IMR-90 (cell line): ENCODE results near the gene ROGDI. TPM values are rescaled to one million over a fixed set of nuclear protein-coding genes. Genes with fewer than 3 reads are reported as not detected.

Experiments used
- ATAC-seq: fragments of 200-7000 bp; cut with Tn5 transposase; 2 replicates; pipeline ENCODE4 v1.9.1; 2020; ENCODE audit warnings: low read depth, mild to moderate bottlenecking, moderate library complexity
- BruUV-seq: library from RNA; stranded (reverse); fragments of 400-500 nt; replicated peaks from 2 replicates; lab custom pipeline; 2021; lab: Mats Ljungman, UMichigan
- CTCF ChIA-PET: fragments of 300-600 bp; formaldehyde crosslinking; extraction: SDS; loops from one replicate; lab custom pipeline; 2021; ENCODE audit warnings: antibody characterized with exemption; lab: Yijun Ruan, JAX
- POLR2A ChIA-PET: fragments of 300-600 bp; sonication (Branson Sonifier 250); formaldehyde crosslinking; loops from one replicate; lab custom pipeline; 2022; ENCODE audit warnings: antibody characterized with exemption; ENCODE audit not compliant: unreplicated experiment; lab: Charles Lee
- DNase-seq: peaks from one replicate; pipeline ENCODE4 v3.0.0; 2013
- H2AFZ ChIP-seq: replicated peaks from 2 replicates; pipeline ENCODE3; 2013; ENCODE audit warnings: low read length, mild to moderate bottlenecking; ENCODE audit not compliant: poor library complexity
- H2AK5ac ChIP-seq: 2 replicates; pipeline ENCODE4 v1.6.1; 2013; ENCODE audit warnings: low read depth, low read length, inconsistent platforms
- H2AK9ac ChIP-seq: replicated peaks from 2 replicates; pipeline ENCODE3; 2013; ENCODE audit warnings: mild to moderate bottlenecking, low read depth, low read length, moderate library complexity; ENCODE audit not compliant: poor library complexity
- H2BK120ac ChIP-seq: 2 replicates; pipeline ENCODE4 v1.6.1; 2013; ENCODE audit warnings: low read depth, low read length, inconsistent platforms
- H2BK15ac ChIP-seq: 3 replicates; pipeline ENCODE4 v1.6.1; 2013; ENCODE audit warnings: low read depth, low read length, inconsistent platforms
- H2BK20ac ChIP-seq: 2 replicates; pipeline ENCODE4 v1.6.1; 2013; ENCODE audit warnings: low read depth, mild to moderate bottlenecking, inconsistent platforms, low read length, moderate library complexity
- H2BK5ac ChIP-seq: 2 replicates; pipeline ENCODE4 v1.6.1; 2013; ENCODE audit warnings: mild to moderate bottlenecking, low read depth, low read length, inconsistent platforms; ENCODE audit not compliant: poor library complexity, severe bottlenecking
- H3K14ac ChIP-seq: replicated peaks from 2 replicates; pipeline ENCODE4 v1.6.1; 2013; ENCODE audit warnings: low read depth, low read length, inconsistent platforms
- H3K18ac ChIP-seq: 2 replicates; pipeline ENCODE4 v1.6.1; 2013; ENCODE audit warnings: low read depth, low read length, control low read depth
- H3K23ac ChIP-seq: 2 replicates; pipeline ENCODE4 v1.6.1; 2013; ENCODE audit warnings: low read depth, low read length, inconsistent platforms
- H3K27ac ChIP-seq: 2 replicates; pipeline ENCODE4 v1.5.1; 2013; ENCODE audit warnings: mild to moderate bottlenecking, control low read depth, low read length; ENCODE audit not compliant: insufficient read depth
- H3K27me3 ChIP-seq: 2 replicates; pipeline ENCODE4 v1.6.1; 2013; ENCODE audit warnings: low read length; ENCODE audit not compliant: control insufficient read depth, insufficient read depth
- H3K36me3 ChIP-seq: 2 replicates; pipeline ENCODE4 v1.6.1; 2013; ENCODE audit warnings: low read length, mixed read lengths; ENCODE audit not compliant: control insufficient read depth, insufficient read depth
- H3K4ac ChIP-seq: 2 replicates; pipeline ENCODE4 v1.6.1; 2013; ENCODE audit warnings: low read depth, low read length, inconsistent platforms
- H3K4me1 ChIP-seq: 2 replicates; pipeline ENCODE4 v1.6.1; 2013; ENCODE audit warnings: low read length, mixed read lengths; ENCODE audit not compliant: control insufficient read depth, insufficient read depth
- H3K4me2 ChIP-seq: 2 replicates; pipeline ENCODE4 v1.6.1; 2013; ENCODE audit warnings: low read depth, mild to moderate bottlenecking, control low read depth, low read length, moderate library complexity
- H3K4me3 ChIP-seq: 2 replicates; pipeline ENCODE4 v1.5.1; 2013; ENCODE audit warnings: low read depth, mild to moderate bottlenecking, control low read depth, low read length, moderate library complexity; ENCODE audit not compliant: insufficient read depth
- H3K56ac ChIP-seq: 2 replicates; pipeline ENCODE4 v1.6.1; 2013; ENCODE audit warnings: low read length, inconsistent platforms; ENCODE audit not compliant: insufficient read depth; ENCODE audit errors: extremely low read depth
- H3K79me1 ChIP-seq, 2 experiments: 2 replicates each; pipeline ENCODE4 v1.6.1; 2013; ENCODE audit warnings: low read length in 2 of 2, inconsistent platforms in 1 of 2, low read depth in 1 of 2
- H3K9ac ChIP-seq: 2 replicates; pipeline ENCODE4 v1.6.1; 2013; ENCODE audit warnings: low read depth, low read length, control low read depth
- H3K9me1 ChIP-seq: 2 replicates; pipeline ENCODE4 v1.6.1; 2013; ENCODE audit warnings: low read length, inconsistent platforms; ENCODE audit not compliant: insufficient read depth
- H3K9me3 ChIP-seq: 2 replicates; pipeline ENCODE4 v1.6.1; 2013; ENCODE audit warnings: low read length; ENCODE audit not compliant: control insufficient read depth, insufficient read depth
- H4K20me1 ChIP-seq: 2 replicates; pipeline ENCODE4 v1.6.1; 2013; ENCODE audit warnings: low read length, inconsistent platforms; ENCODE audit not compliant: insufficient read depth
- H4K5ac ChIP-seq: 2 replicates; pipeline ENCODE4 v1.6.1; 2013; ENCODE audit warnings: mild to moderate bottlenecking, low read depth, low read length, control low read depth
- H4K8ac ChIP-seq, 2 experiments: 2 replicates each; pipeline ENCODE4 v1.6.1; 2013; ENCODE audit warnings: low read depth in 2 of 2, low read length in 2 of 2, control low read depth in 1 of 2, inconsistent platforms in 1 of 2
- H4K91ac ChIP-seq: 2 replicates; pipeline ENCODE4 v1.6.1; 2013; ENCODE audit warnings: low read depth, low read length, inconsistent platforms; ENCODE audit not compliant: insufficient read depth
- BHLHE40 ChIP-seq: fragments of 150-350 bp; IDR thresholded peaks from 2 replicates; pipeline ENCODE4 v1.6.1; 2016; ENCODE audit warnings: mild to moderate bottlenecking, low read depth, low read length
- CEBPB ChIP-seq: IDR thresholded peaks from 2 replicates; pipeline ENCODE4 v1.6.1; 2012; ENCODE audit warnings: low read depth, low read length, improper control_type of control experiment
- CHD1 ChIP-seq: IDR thresholded peaks from 2 replicates; pipeline ENCODE4 v1.6.1; 2012; ENCODE audit warnings: low read depth, low read length, improper control_type of control experiment
- CTCF ChIP-seq: conservative IDR thresholded peaks from 2 replicates; pipeline ENCODE4 v1.5.1; 2012; ENCODE audit warnings: mild to moderate bottlenecking, low read depth, low read length, improper control_type of control experiment
- FOS ChIP-seq: fragments of 150-350 bp; IDR thresholded peaks from 2 replicates; pipeline ENCODE4 v1.6.1; 2016; ENCODE audit warnings: low read depth, low read length
- MAFK ChIP-seq: IDR thresholded peaks from 2 replicates; pipeline ENCODE4 v1.6.1; 2012; ENCODE audit warnings: low read depth, low read length, improper control_type of control experiment
- MAZ ChIP-seq: IDR thresholded peaks from 2 replicates; pipeline ENCODE4 v1.6.1; 2012; ENCODE audit warnings: low read depth, mild to moderate bottlenecking, low read length, improper control_type of control experiment, moderate library complexity, borderline replicate concordance
- MXI1 ChIP-seq: IDR thresholded peaks from 2 replicates; pipeline ENCODE4 v1.6.1; 2012; ENCODE audit warnings: low read depth, mild to moderate bottlenecking, low read length, moderate library complexity, borderline replicate concordance
- NFE2L2 ChIP-seq: fragments of 150-350 bp; IDR thresholded peaks from 2 replicates; pipeline ENCODE4 v1.6.1; 2016; ENCODE audit warnings: low read depth, mild to moderate bottlenecking, low read length
- POLR2A ChIP-seq: IDR thresholded peaks from 2 replicates; pipeline ENCODE4 v1.6.1; 2012; ENCODE audit warnings: mild to moderate bottlenecking, low read depth, low read length
- RAD21 ChIP-seq: IDR thresholded peaks from 2 replicates; pipeline ENCODE4 v1.6.1; 2012; ENCODE audit warnings: low read length, improper control_type of control experiment
- RCOR1 ChIP-seq: IDR thresholded peaks from 2 replicates; pipeline ENCODE4 v1.6.1; 2012; ENCODE audit warnings: mild to moderate bottlenecking, low read length, improper control_type of control experiment; ENCODE audit not compliant: insufficient replicate concordance
- RFX5 ChIP-seq: IDR thresholded peaks from 2 replicates; pipeline ENCODE4 v1.8.0; 2012; ENCODE audit warnings: low read depth, mild to moderate bottlenecking, low read length, moderate library complexity
- SMC3 ChIP-seq: fragments of 150-350 bp; IDR thresholded peaks from 2 replicates; pipeline ENCODE4 v1.6.1; 2016; ENCODE audit warnings: low read depth, mild to moderate bottlenecking, antibody characterized with exemption, low read length, moderate library complexity
- USF2 ChIP-seq: fragments of 150-350 bp; IDR thresholded peaks from 2 replicates; pipeline ENCODE4 v1.6.1; 2017; ENCODE audit warnings: mild to moderate bottlenecking, antibody characterized with exemption, low read length, low read depth
- WGBS, 2 experiments: methylation state at CpG; one replicate each; pipeline versions ENCODE4 v1.1.5 to v1.1.7; 2013; ENCODE audit warnings: missing lambda C conversion rate in 2 of 2; ENCODE audit not compliant: insufficient read length in 1 of 2; ENCODE audit errors: extremely low coverage in 2 of 2; 5-methylcytosine and 5-hydroxymethylcytosine counted together
- dilution Hi-C: fragments of 300-500 bp; cut with HindIII; formaldehyde crosslinking; loops from one replicate; pipeline ENCODE4 v1.14.3; 2018; ENCODE audit warnings: low sequenced_read_pairs; ENCODE audit not compliant: unreplicated experiment
- in situ Hi-C: fragments of 300-500 bp; cut with MboI; formaldehyde crosslinking; loops from 3 replicates; pipeline ENCODE4 v1.14.3; 2019; ENCODE audit warnings: low sequenced_read_pairs, inconsistent platforms, mixed read lengths
- intact Hi-C: fragments of 100-400 bp; cut with micrococcal nuclease; formaldehyde crosslinking; loops from 2 replicates; pipeline ENCODE4 v1.10.0; 2022
- polyA plus RNA-seq, 3 experiments: library from polyadenylated mRNA; depleted of rRNA; stranded (reverse); fragments of >200 nt; gene quantifications; 2 replicates each; pipeline ENCODE4 v1.2.3, GENCODE V29; 2012; ENCODE audit warnings: low replicate concordance in 1 of 3
- total RNA-seq: library from RNA; depleted of rRNA; stranded (reverse); fragments of >200 nt; gene quantifications from 2 replicates; pipeline ENCODE4 v1.2.3, GENCODE V29; 2012
- TF ChIP-seq, protein P1 (sequence below): fragments of 150-350 bp; IDR thresholded peaks from 2 replicates; pipeline ENCODE4 v1.6.1; 2016; ENCODE audit warnings: low read depth, mild to moderate bottlenecking, low read length, moderate library complexity, borderline replicate concordance

The ROGDI gene
- total and polyA plus RNA-seq, 2 of the 4 experiments (the other 2 are of a cell fraction): 13.6 to 27.1 TPM

GRCh38 chr16:4749700-4750257 lies 52.7 kb downstream of the ROGDI start:
- H3K23ac ChIP-seq: no peak overlapping the region
- peaks cover 1% of the 10 kb centered on the region for H3K9me3 ChIP-seq
- intact Hi-C loops: no loop called here
- H4K91ac ChIP-seq: no peak overlapping the region
- ATAC-seq (no peak), DNase-seq (no peak)
- WGBS, 2 experiments: 92% methylated on average over 2 of the region's 10 CpGs; no CpG with 5 or more reads in 1 of the 2 experiments
- peaks cover 2% of the 10 kb centered on the region; the same call in 1 of the 2 replicates for H4K20me1 ChIP-seq
- no peak overlapping the region for H3K18ac ChIP-seq
- dilution Hi-C loops: no loop called here
- no peaks in the 10 kb centered on the region for H3K4me1 ChIP-seq
- H3K56ac ChIP-seq: no peak overlapping the region
- H4K5ac ChIP-seq: no peak overlapping the region
- BruUV-seq: no TSS peak
- peaks cover 0 to 4% of the 10 kb centered on the region in 2 experiments; a peak in 1 of 4 replicates for H3K79me1 ChIP-seq
- no peak overlapping the region for H2BK5ac ChIP-seq
- H3K9ac ChIP-seq: no peak overlapping the region
- H2BK120ac ChIP-seq: no peak overlapping the region
- H2BK15ac ChIP-seq: no peak overlapping the region
- TF ChIP-seq POLR2A (no peak), SMC3 (no peak), USF2 (no peak), CHD1 (no peak), CEBPB (no peak), MAZ (no peak), MAFK (no peak), BHLHE40 (no peak), FOS (no peak), RCOR1 (no peak), RAD21 (no peak), NFE2L2 (no peak), MXI1 (no peak), CTCF (no peak), RFX5 (no peak)
- TF ChIP-seq, protein P1, sequence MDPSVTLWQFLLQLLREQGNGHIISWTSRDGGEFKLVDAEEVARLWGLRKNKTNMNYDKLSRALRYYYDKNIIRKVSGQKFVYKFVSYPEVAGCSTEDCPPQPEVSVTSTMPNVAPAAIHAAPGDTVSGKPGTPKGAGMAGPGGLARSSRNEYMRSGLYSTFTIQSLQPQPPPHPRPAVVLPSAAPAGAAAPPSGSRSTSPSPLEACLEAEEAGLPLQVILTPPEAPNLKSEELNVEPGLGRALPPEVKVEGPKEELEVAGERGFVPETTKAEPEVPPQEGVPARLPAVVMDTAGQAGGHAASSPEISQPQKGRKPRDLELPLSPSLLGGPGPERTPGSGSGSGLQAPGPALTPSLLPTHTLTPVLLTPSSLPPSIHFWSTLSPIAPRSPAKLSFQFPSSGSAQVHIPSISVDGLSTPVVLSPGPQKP: no peak
- no peak overlapping the region for H2AFZ ChIP-seq
- in situ Hi-C loops: no loop called here
- H3K14ac ChIP-seq: no peak overlapping the region
- H3K36me3 ChIP-seq: peaks cover 37% of the 10 kb centered on the region
- H3K4me2 ChIP-seq: no peak overlapping the region
- H3K9me1 ChIP-seq: no peaks in the 10 kb centered on the region
- H3K4ac ChIP-seq: no peak overlapping the region
- H3K27me3 ChIP-seq: no peaks in the 10 kb centered on the region
- no peak overlapping the region for H4K8ac ChIP-seq
- POLR2A ChIA-PET: no interaction called here
- CTCF ChIA-PET: interaction anchor here (0.6 kb wide), 1 partner anchor 12 kb away, joined by 3 read pairs; no protein-coding TSS in a partner anchor
- H2AK5ac ChIP-seq: no peak overlapping the region
- H3K27ac ChIP-seq: no peak overlapping the region
- H2BK20ac ChIP-seq: no peak overlapping the region
- no peak overlapping the region for H3K4me3 ChIP-seq
- peak overlapping the region; percentile 55 for H2AK9ac ChIP-seq
